ENCODE results near the gene KCNQ1OT1.

KCNQ1OT1 gene

GRCh38 chr11:2708151-2708581, 8.4 kb upstream of the KCNQ1OT1 start:
- TF ChIP-seq ARNTL (CRISPR knock-in tag; IDR thresholded peaks at IDR 0.05; ENCODE audit: borderline replicate concordance, low read depth) = no peak
- no peak for TF ChIP-seq ZC3H10 (CRISPR knock-in tag; IDR thresholded peaks at IDR 0.05)
- no peak for TF ChIP-seq PPARA (CRISPR knock-in tag; IDR thresholded peaks at IDR 0.05; ENCODE audit: borderline replicate concordance)
- no peak for TF ChIP-seq ZNF565 (CRISPR knock-in tag; conservative IDR thresholded peaks at IDR 0.05; ENCODE audit: low read depth)
- no peak for TF ChIP-seq TOX (CRISPR knock-in tag; IDR thresholded peaks at IDR 0.05; ENCODE audit: borderline replicate concordance)
- TF ChIP-seq ZNF8 (CRISPR knock-in tag; IDR thresholded peaks at IDR 0.05) = no peak
- no peak for TF ChIP-seq POU6F1 (CRISPR knock-in tag; IDR thresholded peaks at IDR 0.05; ENCODE audit: borderline replicate concordance, low read depth)
- TF ChIP-seq CSRNP3 (CRISPR knock-in tag; IDR thresholded peaks at IDR 0.05) = no peak
- no peak for TF ChIP-seq TCF4 (CRISPR knock-in tag; IDR thresholded peaks at IDR 0.05; ENCODE audit: borderline replicate concordance)
- no peak for TF ChIP-seq SNAI2 (CRISPR knock-in tag; IDR thresholded peaks at IDR 0.05)
- TF ChIP-seq OSR1 (CRISPR knock-in tag; IDR thresholded peaks at IDR 0.05) = no peak
- no peak for TF ChIP-seq ZFP30 (CRISPR knock-in tag; IDR thresholded peaks at IDR 0.05)
- no peak for TF ChIP-seq CREB5 (CRISPR knock-in tag; IDR thresholded peaks at IDR 0.05; ENCODE audit: low read depth)
- no peak for TF ChIP-seq GLIS3 (CRISPR knock-in tag; IDR thresholded peaks at IDR 0.05)
- TF ChIP-seq TSHZ2 (CRISPR knock-in tag; IDR thresholded peaks at IDR 0.05) = no peak
- TF ChIP-seq BACH2 (CRISPR knock-in tag; IDR thresholded peaks at IDR 0.05; ENCODE audit: borderline replicate concordance) = no peak
- TF ChIP-seq ZNF70 (CRISPR knock-in tag; IDR thresholded peaks at IDR 0.05) = no peak
- ATAC-seq = no peak

GRCh38 chr11:2707736-2708135, 7.9 kb upstream of the KCNQ1OT1 start:
- no peak for ATAC-seq
- TF ChIP-seq OSR1 (CRISPR knock-in tag; IDR thresholded peaks at IDR 0.05) (no peak), GLIS3 (CRISPR knock-in tag; IDR thresholded peaks at IDR 0.05) (no peak), PPARA (CRISPR knock-in tag; IDR thresholded peaks at IDR 0.05; ENCODE audit: borderline replicate concordance) (no peak), PATZ1 (CRISPR knock-in tag; IDR thresholded peaks at IDR 0.05; ENCODE audit: borderline replicate concordance) (no peak), SNAI2 (CRISPR knock-in tag; IDR thresholded peaks at IDR 0.05) (no peak), BACH2 (CRISPR knock-in tag; IDR thresholded peaks at IDR 0.05; ENCODE audit: borderline replicate concordance) (no peak), TSHZ2 (CRISPR knock-in tag; IDR thresholded peaks at IDR 0.05) (no peak), ZNF70 (CRISPR knock-in tag; IDR thresholded peaks at IDR 0.05) (no peak), ISL1 (CRISPR knock-in tag; IDR thresholded peaks at IDR 0.05) (no peak), CSDC2 (CRISPR knock-in tag; IDR thresholded peaks at IDR 0.05) (no peak), ARNTL (CRISPR knock-in tag; IDR thresholded peaks at IDR 0.05; ENCODE audit: borderline replicate concordance, low read depth) (no peak), TOX (CRISPR knock-in tag; IDR thresholded peaks at IDR 0.05; ENCODE audit: borderline replicate concordance) (no peak)
